H9 (cell line): Measurements from ENCODE around the gene PAK5. TPM values are rescaled to one million over a fixed set of nuclear protein-coding genes. Genes with fewer than 3 reads are reported as not detected.

Source experiments
- DNase-seq: peaks from one replicate; pipeline ENCODE4 v3.0.0-alpha.2; 2017
- H2AFZ ChIP-seq: one replicate; pipeline ENCODE4 v1.6.1; 2013; ENCODE audit warnings: mild to moderate bottlenecking, low read length, control low read depth, moderate library complexity
- H2AK5ac ChIP-seq: 2 replicates; pipeline ENCODE4 v1.6.1; 2013; ENCODE audit warnings: low read length, control low read depth, mixed read lengths; ENCODE audit not compliant: insufficient read length
- H2BK120ac ChIP-seq: one replicate; pipeline ENCODE4 v1.6.1; 2013; ENCODE audit warnings: low read depth, mild to moderate bottlenecking, low read length, control low read depth, inconsistent platforms; ENCODE audit not compliant: poor library complexity, severe bottlenecking
- H2BK12ac ChIP-seq: 2 replicates; pipeline ENCODE4 v1.6.1; 2013; ENCODE audit warnings: low read length, control low read depth, mixed read lengths, low read depth; ENCODE audit not compliant: insufficient read length
- H2BK15ac ChIP-seq: 2 replicates; pipeline ENCODE4 v1.6.1; 2013; ENCODE audit warnings: low read depth, low read length, control low read depth
- H2BK20ac ChIP-seq: one replicate; pipeline ENCODE4 v1.6.1; 2013; ENCODE audit warnings: low read depth, mild to moderate bottlenecking, low read length, control low read depth, inconsistent platforms; ENCODE audit not compliant: poor library complexity, severe bottlenecking
- H2BK5ac ChIP-seq: 2 replicates; pipeline ENCODE4 v1.6.1; 2013; ENCODE audit warnings: low read length, control low read depth, mixed read lengths; ENCODE audit not compliant: insufficient read length
- H3K14ac ChIP-seq: 2 replicates; pipeline ENCODE4 v1.6.1; 2013; ENCODE audit warnings: low read length, control low read depth; ENCODE audit not compliant: insufficient read depth
- H3K18ac ChIP-seq: 2 replicates; pipeline ENCODE4 v1.6.1; 2013; ENCODE audit warnings: low read depth, mild to moderate bottlenecking, mixed read lengths, low read length, control low read depth; ENCODE audit not compliant: insufficient read length
- H3K23ac ChIP-seq: 2 replicates; pipeline ENCODE4 v1.6.1; 2013; ENCODE audit warnings: low read length, control low read depth, mixed read lengths, low read depth; ENCODE audit not compliant: insufficient read length
- H3K23me2 ChIP-seq: 2 replicates; pipeline ENCODE4 v1.6.1; 2013; ENCODE audit warnings: low read depth, mild to moderate bottlenecking, mixed read lengths, low read length, control low read depth; ENCODE audit not compliant: insufficient read length, poor library complexity, severe bottlenecking
- H3K27ac ChIP-seq: 2 replicates; pipeline ENCODE4 v1.5.1; 2013; ENCODE audit warnings: low read length, control low read depth, mixed read lengths, low read depth; ENCODE audit not compliant: insufficient read length
- H3K27me3 ChIP-seq: 2 replicates; pipeline ENCODE4 v1.6.1; 2013; ENCODE audit warnings: low read length, control low read depth, inconsistent platforms; ENCODE audit not compliant: insufficient read depth
- H3K4ac ChIP-seq: 2 replicates; pipeline ENCODE4 v1.6.1; 2013; ENCODE audit warnings: low read depth, mild to moderate bottlenecking, control low read depth, inconsistent platforms, low read length, moderate library complexity
- H3K4me1 ChIP-seq: 2 replicates; pipeline ENCODE4 v1.6.1; 2013; ENCODE audit warnings: low read length, control low read depth, inconsistent platforms; ENCODE audit not compliant: insufficient read depth
- H3K4me2 ChIP-seq: 2 replicates; pipeline ENCODE4 v1.6.1; 2013; ENCODE audit warnings: low read length, control low read depth, mixed read lengths; ENCODE audit not compliant: insufficient read length, insufficient read depth
- H3K56ac ChIP-seq: 2 replicates; pipeline ENCODE4 v1.6.1; 2013; ENCODE audit warnings: low read depth, mild to moderate bottlenecking, mixed read lengths, low read length, control low read depth; ENCODE audit not compliant: insufficient read length
- H3K79me1 ChIP-seq: 2 replicates; pipeline ENCODE4 v1.6.1; 2013; ENCODE audit warnings: low read depth, mild to moderate bottlenecking, moderate library complexity, low read length, control low read depth, inconsistent platforms; ENCODE audit not compliant: insufficient read depth, poor library complexity, severe bottlenecking
- H3K79me2 ChIP-seq: 2 replicates; pipeline ENCODE4 v1.6.1; 2013; ENCODE audit warnings: low read length, control low read depth, inconsistent platforms; ENCODE audit not compliant: insufficient read depth
- H3K9ac ChIP-seq: 2 replicates; pipeline ENCODE4 v1.6.1; 2013; ENCODE audit warnings: low read length, control low read depth, mixed read lengths; ENCODE audit not compliant: insufficient read length; ENCODE audit errors: extremely low read depth
- H3K9me3 ChIP-seq: one replicate; pipeline ENCODE4 v1.6.1; 2013; ENCODE audit warnings: low read depth, low read length, inconsistent platforms; ENCODE audit not compliant: control insufficient read depth
- H3T11ph ChIP-seq: one replicate; pipeline ENCODE4 v1.6.1; 2013; ENCODE audit warnings: mild to moderate bottlenecking, low read length, control low read depth, inconsistent platforms
- H4K20me1 ChIP-seq: one replicate; pipeline ENCODE4 v1.6.1; 2013; ENCODE audit not compliant: control insufficient read depth, insufficient read length, insufficient read depth
- H4K5ac ChIP-seq: 2 replicates; pipeline ENCODE4 v1.6.1; 2013; ENCODE audit warnings: low read depth, mild to moderate bottlenecking, mixed read lengths, low read length, control low read depth; ENCODE audit not compliant: insufficient read length
- H4K8ac ChIP-seq: replicated peaks from 2 replicates; pipeline ENCODE4 v1.6.1; 2013; ENCODE audit warnings: low read length, control low read depth, mixed read lengths, low read depth; ENCODE audit not compliant: insufficient read length
- H4K91ac ChIP-seq: 2 replicates; pipeline ENCODE4 v1.6.1; 2013; ENCODE audit warnings: low read depth, mild to moderate bottlenecking, moderate library complexity, mixed read lengths, low read length, control low read depth; ENCODE audit not compliant: insufficient read length
- H3K27ac Mint-ChIP-seq, 3 experiments: 2 replicates in 2 of 3; 3 replicates in 1 of 3; pipeline ENCODE4 v1.8.0; 2020 to 2021; ENCODE audit warnings: mixed read lengths in 3 of 3, mild to moderate bottlenecking in 1 of 3, moderate library complexity in 1 of 3
- H3K27me3 Mint-ChIP-seq: 2 replicates; pipeline ENCODE4 v1.8.0; 2021; ENCODE audit warnings: low read depth, mild to moderate bottlenecking, moderate library complexity, mixed read lengths
- H3K36me3 Mint-ChIP-seq, 3 experiments: 2 replicates in 2 of 3; 3 replicates in 1 of 3; pipeline ENCODE4 v1.8.0; 2020 to 2021; ENCODE audit warnings: low read depth in 3 of 3, mixed read lengths in 3 of 3; ENCODE audit not compliant: insufficient read depth in 1 of 3
- H3K4me1 Mint-ChIP-seq, 2 experiments: 2 replicates each; pipeline ENCODE4 v1.8.0; 2020; ENCODE audit warnings: mixed read lengths in 2 of 2
- H3K4me3 Mint-ChIP-seq, 2 experiments: 2 replicates in 1 of 2; 3 replicates in 1 of 2; pipeline ENCODE4 v1.8.0; 2020 to 2021; ENCODE audit warnings: mild to moderate bottlenecking in 2 of 2, mixed read lengths in 2 of 2, moderate library complexity in 1 of 2
- H3K9me3 Mint-ChIP-seq, 2 experiments: 2 replicates in 1 of 2; 3 replicates in 1 of 2; pipeline ENCODE4 v1.8.0; 2020; ENCODE audit warnings: mild to moderate bottlenecking in 2 of 2, mixed read lengths in 2 of 2, moderate library complexity in 1 of 2
- CTCF ChIP-seq: fragments of 200-600 bp; sonication (generic); conservative IDR thresholded peaks from 3 replicates; pipeline ENCODE4 v1.8.0; 2021; ENCODE audit warnings: antibody characterized with exemption, mild to moderate bottlenecking
- WGBS: extraction: QIAGEN DNeasy Blood & Tissue Kit; methylation state at CpG from one replicate; pipeline ENCODE4 v1.1.7; 2013; ENCODE audit warnings: missing lambda C conversion rate, low lambda C conversion rate, mixed read lengths; ENCODE audit not compliant: insufficient read length; ENCODE audit errors: extremely low coverage; 5-methylcytosine and 5-hydroxymethylcytosine counted together
- total RNA-seq: library from RNA; stranded (reverse); gene quantifications from 2 replicates; pipeline ENCODE4 v1.2.1, GENCODE V29; 2021

The PAK5 gene
- total RNA-seq, 1 experiment from 2014 or later = 0.20 TPM

GRCh38 chr20:9510911-9511310 is 328.0 kb downstream of the PAK5 start:
- no peak overlapping the region for H2BK12ac ChIP-seq
- no peaks in the 10 kb centered on the region for H4K20me1 ChIP-seq
- no peak overlapping the region for H2BK5ac ChIP-seq
- H3K27ac ChIP-seq = no peak overlapping the region
- H3K36me3 Mint-ChIP-seq = no peaks in the 10 kb centered on the region
- peaks cover 54% of the 10 kb centered on the region; the same call in 1 of the 2 replicates for H3K27me3 ChIP-seq
- no peak overlapping the region for H3K4ac ChIP-seq
- peaks cover 100% of the 10 kb centered on the region for H3K27me3 Mint-ChIP-seq
- no peaks in the 10 kb centered on the region for H3K79me1 ChIP-seq
- no peak for DNase-seq
- H3K79me2 ChIP-seq = no peaks in the 10 kb centered on the region
- no peaks in the 10 kb centered on the region; the same call in 1 of the 2 replicates for H3K4me1 ChIP-seq
- H3K9ac ChIP-seq = no peak overlapping the region
- WGBS = no CpG with 5 or more reads among the region's 5 CpGs
- H3K9me3 Mint-ChIP-seq = peaks cover 1 to 4% of the 10 kb centered on the region in 2 experiments; a peak in 1 of 5 replicates
- H4K5ac ChIP-seq = no peak overlapping the region
- no peak overlapping the region for H4K91ac ChIP-seq
- H2AFZ ChIP-seq = no peak overlapping the region
- no peak overlapping the region; a peak in 1 of 5 replicates for H3K4me3 Mint-ChIP-seq
- H2BK120ac ChIP-seq = no peak overlapping the region
- H2BK20ac ChIP-seq = no peak overlapping the region
- H3K27ac Mint-ChIP-seq = no peak overlapping the region
- no peak overlapping the region for H3K4me2 ChIP-seq
- no peak for TF ChIP-seq CTCF
- no peaks in the 10 kb centered on the region for H3K9me3 ChIP-seq
- no peak overlapping the region for H3K56ac ChIP-seq
- H2AK5ac ChIP-seq = no peak overlapping the region
- no peak overlapping the region for H3K23ac ChIP-seq
- H2BK15ac ChIP-seq = no peak overlapping the region
- H3K14ac ChIP-seq = no peak overlapping the region
- H3K23me2 ChIP-seq = peaks cover 22% of the 10 kb centered on the region
- H3K18ac ChIP-seq = no peak overlapping the region
- peaks cover 31 to 34% of the 10 kb centered on the region in 2 experiments for H3K4me1 Mint-ChIP-seq
- H4K8ac ChIP-seq = no peak overlapping the region
- H3T11ph ChIP-seq = no peak overlapping the region
